Caki2 (cell line): ENCODE results near the gene KCNQ1. TPM values are rescaled to one million over a fixed set of nuclear protein-coding genes. Genes with fewer than 3 reads are reported as not detected.

Experiments used
- DNase-seq: peaks from one replicate; pipeline ENCODE4 v3.0.0-alpha.2; 2015; ENCODE audit warnings: low read depth
- in situ Hi-C: cut with HindIII; loops from 2 replicates; pipeline ENCODE4 v1.10.0; 2016; ENCODE audit warnings: low sequenced_read_pairs, low pct_unique_long_range_greater_than_20kb, mixed read lengths
- total RNA-seq: library from RNA; depleted of rRNA; stranded (reverse); fragments of >200 nt; shearing (Covaris generic); gene quantifications from 2 replicates; pipeline ENCODE4 v1.2.3, GENCODE V29; 2014; ENCODE audit warnings: low replicate concordance

KCNQ1 gene
- total RNA-seq, 1 experiment from 2014 or later: not detected

DNA sequence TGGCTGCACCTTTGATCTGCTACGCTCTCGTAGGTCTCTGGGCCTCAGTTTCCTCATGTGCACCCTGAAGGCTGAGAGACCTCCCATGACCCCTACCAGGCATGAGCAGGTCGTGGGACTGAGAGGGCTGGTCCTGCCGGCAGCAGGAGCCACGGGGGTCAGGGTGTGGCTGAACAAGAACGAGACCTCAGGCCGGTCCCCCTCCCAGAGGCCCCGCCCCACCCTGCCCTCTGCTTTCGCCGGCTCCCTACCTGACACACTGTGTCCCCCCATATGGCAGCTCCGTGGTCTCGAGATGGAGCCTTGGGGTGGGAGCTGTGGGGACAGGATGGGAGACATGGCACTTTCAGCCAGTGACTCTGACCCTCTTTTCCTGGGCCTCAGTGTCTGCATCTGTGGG, 400.2 kb downstream of the KCNQ1 start:
- in situ Hi-C loops: no loop called here
- no peak for DNase-seq

DNA sequence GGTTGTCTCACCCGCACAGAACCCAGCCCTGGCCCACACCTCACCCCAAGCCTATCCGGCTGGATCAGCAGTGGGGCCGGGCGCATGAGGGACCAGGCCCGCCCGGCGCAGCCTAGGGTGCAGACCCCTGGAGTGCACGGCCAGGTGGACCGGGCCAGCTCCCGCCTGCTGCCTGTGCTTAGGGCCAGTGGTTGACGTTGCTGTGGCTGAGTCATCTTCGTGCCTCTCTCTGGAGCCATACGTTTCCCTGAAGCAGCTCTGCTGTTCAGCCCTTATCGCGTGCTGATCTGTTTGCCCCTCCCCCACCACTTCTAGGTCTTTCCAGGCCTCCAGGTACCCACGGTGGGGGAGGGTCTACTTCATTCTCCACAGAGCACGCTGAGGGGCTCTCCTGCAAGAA, 401.2 kb downstream of the KCNQ1 start:
- no peak for DNase-seq
- in situ Hi-C loops: no loop called here

GRCh38 chr11:2846470-2846869, 401.7 kb downstream of the KCNQ1 start:
- in situ Hi-C loops: no loop called here
- DNase-seq: no peak

GRCh38 chr11:2847561-2847960, 402.8 kb downstream of the KCNQ1 start:
- no peak for DNase-seq

GRCh38 chr11:2848497-2848896, 403.7 kb downstream of the KCNQ1 start:
- no peak for DNase-seq
- in situ Hi-C loops: no loop called here

More at GRCh38 chr11:2847561-2847960, 402.8 kb downstream of the KCNQ1 start:
- in situ Hi-C loops: no loop called here

DNA sequence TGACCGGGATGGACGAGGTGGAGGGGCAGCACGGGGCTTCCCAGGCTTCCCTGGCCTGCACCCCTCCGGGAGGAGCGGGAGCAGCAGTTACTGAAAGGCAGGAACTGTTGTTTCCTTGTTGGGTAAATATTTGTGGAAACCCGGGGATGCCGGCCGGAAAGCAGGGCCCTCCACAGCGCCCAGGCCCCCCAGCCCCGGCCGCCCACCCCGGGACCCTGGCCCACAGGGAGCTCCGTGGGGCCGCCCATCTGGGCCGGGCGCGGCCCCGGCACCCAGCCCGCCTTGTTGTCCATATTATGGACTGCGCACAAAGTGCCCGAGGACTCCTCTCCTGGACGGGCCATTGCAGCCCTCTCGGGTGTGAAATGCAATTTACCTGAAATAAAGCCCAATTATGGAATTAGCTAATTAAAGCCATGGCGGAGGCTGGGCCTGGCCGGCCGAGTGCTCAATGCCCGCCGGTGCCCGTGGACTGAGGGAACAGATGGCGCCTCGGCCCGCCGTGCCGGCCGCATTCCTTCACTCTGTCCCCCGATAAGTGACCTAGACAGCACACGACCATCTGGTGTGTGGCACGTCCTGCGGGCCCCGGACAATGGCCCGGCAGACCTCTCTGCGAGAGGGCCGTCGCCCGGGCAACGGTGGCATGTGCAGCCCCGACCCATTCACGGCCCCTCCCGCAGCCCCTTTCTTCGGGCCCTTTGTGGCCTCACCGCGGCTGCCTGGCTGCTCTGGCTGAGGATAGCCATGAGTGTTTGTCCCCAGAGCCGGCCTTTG, 405.4 kb downstream of the KCNQ1 start:
- in situ Hi-C loops: no loop called here
- DNase-seq: no peak

DNA sequence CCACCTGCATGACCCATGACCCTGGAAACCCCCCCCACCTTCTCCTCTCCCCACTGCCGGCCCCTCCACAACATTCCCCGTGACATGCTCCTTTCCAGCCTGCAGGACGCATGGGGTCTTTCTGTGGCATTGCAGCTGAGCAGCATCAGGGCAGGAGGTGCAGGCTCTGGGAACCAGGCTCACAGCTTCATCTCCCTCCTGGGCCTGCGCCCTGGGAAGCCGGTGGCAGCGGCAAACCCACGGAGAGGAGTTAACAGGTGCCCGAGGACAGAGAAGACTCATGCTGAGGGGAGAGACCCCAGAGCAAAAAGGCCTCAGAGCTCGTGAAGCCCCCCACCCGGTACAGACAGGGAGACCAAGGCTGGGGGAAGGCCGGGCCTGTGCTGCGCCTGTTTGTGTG, 408.6 kb downstream of the KCNQ1 start:
- DNase-seq: no peak
- in situ Hi-C loops: no loop called here

DNA sequence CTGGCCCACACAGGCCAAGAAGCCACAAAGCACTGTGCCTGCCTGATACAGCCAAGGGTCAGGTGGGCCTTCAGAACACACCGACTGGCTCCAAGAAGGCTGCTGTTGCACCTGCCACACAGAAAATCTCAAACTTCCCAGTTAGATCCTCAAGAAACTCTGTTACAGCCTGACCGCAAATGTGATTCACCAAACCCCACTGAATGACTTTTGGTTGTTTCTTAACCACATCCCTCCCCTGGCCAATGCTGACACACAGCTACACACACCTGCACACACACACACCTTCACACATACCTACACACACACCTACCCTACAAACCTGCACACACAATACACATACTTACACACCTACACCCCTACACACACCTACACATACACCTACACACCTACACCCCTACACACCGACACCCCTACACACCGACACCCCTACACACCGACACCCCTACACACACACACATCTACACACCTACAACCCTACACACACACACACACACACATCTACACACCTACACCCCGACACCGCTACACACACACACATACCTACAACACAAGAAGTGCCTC, 409.3 kb downstream of the KCNQ1 start:
- no peak for DNase-seq
- in situ Hi-C loops: no loop called here

DNA sequence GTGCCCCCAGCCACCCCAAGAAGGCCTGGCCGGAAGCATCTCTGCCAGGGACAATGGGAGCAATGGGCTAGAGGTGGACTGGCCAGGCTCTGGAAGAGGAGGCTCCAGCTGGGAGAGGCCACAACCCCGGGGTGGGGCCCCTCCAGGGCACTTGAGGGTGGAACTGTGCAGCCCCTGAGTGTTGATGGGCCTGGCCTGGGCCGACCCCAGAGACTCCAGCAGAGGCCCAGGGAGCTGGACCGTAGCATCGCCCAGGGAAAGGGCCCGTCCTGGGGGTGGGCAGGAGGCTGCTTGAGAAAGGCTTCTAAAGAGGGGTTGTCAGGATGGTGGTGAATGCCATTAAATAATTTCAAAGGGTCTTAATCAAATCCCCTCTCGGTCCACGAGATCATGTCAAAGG, 410.4 kb downstream of the KCNQ1 start:
- in situ Hi-C loops: no loop called here
- DNase-seq: no peak

- no peak for DNase-seq
- in situ Hi-C loops: no loop called here
Measured at GRCh38 chr11:2857276-2857675, 412.5 kb downstream of the KCNQ1 start.

- in situ Hi-C loops: no loop called here
Measured at GRCh38 chr11:2857918-2858317, 413.1 kb downstream of the KCNQ1 start.

DNA sequence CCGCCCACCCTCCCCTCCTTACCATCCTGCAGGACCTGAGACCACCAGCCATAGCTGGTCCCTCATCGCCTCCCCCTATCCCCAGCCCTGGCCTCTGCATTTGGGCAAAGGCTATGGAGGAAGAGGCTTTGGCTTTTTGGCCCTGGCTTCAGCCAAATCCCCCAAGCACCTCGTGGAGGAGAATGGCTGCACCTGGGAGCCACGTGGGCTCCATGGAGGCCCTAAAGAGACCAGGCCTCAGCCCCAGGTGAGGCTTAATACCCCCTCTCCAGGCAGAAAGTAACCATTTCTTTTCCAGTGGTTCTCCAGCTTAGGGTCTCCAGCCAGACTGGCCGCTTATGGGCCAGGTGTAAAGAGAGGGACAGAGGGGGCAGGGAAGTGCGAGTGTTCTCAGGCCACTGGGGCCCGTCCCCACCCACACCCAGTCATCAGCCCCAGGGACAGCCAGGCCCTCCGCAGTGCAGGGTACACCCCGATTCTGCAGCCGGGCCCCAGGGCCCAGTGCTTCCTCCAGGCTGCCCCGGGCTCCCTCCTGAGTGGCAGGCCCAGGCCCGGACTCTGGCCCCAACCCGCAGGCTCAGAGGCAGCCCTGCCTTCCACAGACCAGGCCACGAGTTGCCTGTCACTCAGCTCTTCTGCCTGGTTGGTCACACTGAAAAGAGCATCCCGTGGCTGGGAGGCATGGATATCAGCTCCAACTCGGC, 414.3 kb downstream of the KCNQ1 start:
- in situ Hi-C loops: no loop called here
- DNase-seq: no peak

More at GRCh38 chr11:2857918-2858317, 413.1 kb downstream of the KCNQ1 start:
- no peak for DNase-seq

GRCh38 chr11:2859699-2860037, 414.9 kb downstream of the KCNQ1 start:
- in situ Hi-C loops: no loop called here
- no peak for DNase-seq

GRCh38 chr11:2860636-2861035, 415.8 kb downstream of the KCNQ1 start:
- in situ Hi-C loops: no loop called here

DNA sequence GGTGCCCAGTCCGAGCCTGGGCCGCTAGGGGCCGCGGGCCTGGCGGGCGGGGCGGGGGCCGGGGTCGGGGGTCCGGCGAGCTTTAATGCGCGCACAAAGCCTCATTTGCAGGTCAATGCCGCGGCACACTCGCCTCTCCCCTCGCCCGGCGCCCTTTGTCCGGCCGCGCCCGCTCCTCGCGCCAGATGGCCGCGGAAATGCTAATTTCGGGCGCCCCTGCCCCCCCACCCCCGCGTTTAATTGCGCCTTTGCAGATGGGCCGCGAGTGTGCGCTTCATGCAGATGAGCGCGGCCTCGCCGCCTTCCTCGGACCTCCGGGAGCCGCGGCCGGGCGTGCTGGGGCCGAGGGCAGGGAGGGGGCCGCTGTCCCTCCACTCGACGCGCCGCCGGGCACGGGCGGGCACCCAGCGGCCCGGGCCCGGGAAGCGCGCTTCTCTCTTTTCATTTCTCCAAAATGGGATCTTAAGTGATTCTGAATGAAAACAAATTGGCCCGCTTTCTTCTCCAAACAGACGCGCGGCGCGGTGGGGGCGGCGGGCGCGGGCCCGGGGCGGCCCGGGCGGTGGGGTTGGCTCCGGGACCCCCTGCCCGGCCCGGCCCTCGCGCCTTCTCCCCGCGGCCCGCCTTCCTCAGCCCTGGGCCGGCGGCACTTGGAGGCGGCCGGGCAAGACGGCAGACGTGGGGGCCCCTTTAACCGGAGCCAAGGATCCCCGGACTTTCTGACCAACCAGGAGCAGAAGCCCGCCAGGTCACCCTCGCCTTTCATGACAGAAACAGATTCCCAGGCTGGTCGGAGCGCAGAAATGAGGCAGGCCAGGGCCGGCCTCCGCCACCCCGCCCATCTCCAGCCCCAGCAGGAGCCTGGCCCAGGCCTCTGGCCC, 417.8 kb downstream of the KCNQ1 start:
- in situ Hi-C loops: no loop called here
- DNase-seq: no peak

More at GRCh38 chr11:2860636-2861035, 415.8 kb downstream of the KCNQ1 start:
- peak; percentile 51 for DNase-seq

DNA sequence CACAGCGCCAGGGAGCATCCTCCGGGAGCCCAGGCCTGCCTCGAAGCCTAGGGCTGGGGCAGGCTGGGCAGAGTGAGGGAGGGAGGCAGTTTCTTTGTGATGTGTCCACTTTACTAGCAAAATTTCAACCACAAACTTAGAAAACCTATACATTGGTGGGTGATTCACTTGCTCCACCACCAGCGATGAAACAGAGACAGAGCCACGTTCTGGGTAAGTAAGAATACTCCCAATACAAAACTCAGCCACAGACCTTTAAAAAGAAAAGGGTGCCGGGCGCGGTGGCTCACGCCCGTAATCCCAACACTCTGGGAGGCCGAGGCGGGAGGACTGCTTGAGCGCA, 418.4 kb downstream of the KCNQ1 start:
- in situ Hi-C loops: no loop called here
- no peak for DNase-seq

- no peak for DNase-seq
- in situ Hi-C loops: no loop called here
Measured at GRCh38 chr11:2864901-2865300, 420.1 kb downstream of the KCNQ1 start.

DNA sequence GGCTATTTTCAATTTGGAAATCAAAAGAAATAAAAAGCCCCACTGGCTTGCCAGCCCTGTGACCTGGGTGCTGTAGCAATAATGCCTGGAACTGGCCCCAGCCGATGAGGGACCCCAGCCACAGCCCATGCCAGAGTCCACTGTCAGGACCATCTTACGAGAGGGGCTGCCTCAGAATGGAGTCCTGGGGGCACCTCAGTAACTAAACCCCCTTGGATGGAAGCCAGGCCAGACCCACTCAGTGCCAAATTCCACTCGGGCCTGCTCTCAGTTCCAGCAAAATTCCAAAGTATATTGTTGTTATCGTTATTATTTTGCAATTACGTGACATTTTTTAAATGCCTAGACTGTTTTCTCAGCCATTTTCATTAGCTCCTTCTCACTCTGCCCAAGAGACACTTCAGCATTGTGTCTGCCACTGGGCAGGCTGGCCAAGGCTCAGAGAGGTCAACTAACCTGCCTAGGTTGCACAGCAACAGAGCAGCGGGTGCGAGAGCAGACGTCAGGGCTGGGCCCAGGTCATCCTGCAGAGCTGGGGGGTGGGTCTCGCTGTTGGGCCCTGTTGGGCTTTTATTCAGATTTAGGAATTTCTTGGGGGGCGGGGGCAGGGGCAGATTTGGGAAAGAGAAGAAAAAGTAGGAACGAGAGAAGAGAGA, 421.2 kb downstream of the KCNQ1 start:
- in situ Hi-C loops: no loop called here
- no peak for DNase-seq
